Neural cell (in vitro differentiated cells): ENCODE measurements around the gene CLTC. TPM values are rescaled to one million over a fixed set of nuclear protein-coding genes. Genes with fewer than 3 reads are reported as not detected.
"Not testable (repeated sequence)": the region's sequence is repeated elsewhere in the genome, so short reads cannot be mapped to it uniquely, and the experiment has no call there.

Source experiments
- H2AFZ ChIP-seq: fragments of 200-600, 300-800 bp; sonication (generic), shearing (Covaris generic); 2 replicates; pipeline ENCODE4 v1.6.0; 2014; ENCODE audit warnings: low read depth, mild to moderate bottlenecking, antibody characterized with exemption, low read length, moderate library complexity
- H3F3A ChIP-seq: fragments of 200-600 bp; shearing (Covaris generic); 2 replicates; pipeline ENCODE4 v1.6.1; 2016; ENCODE audit warnings: mild to moderate bottlenecking, moderate library complexity, mixed read lengths, antibody characterized with exemption, low read length; ENCODE audit not compliant: insufficient read depth, poor library complexity, severe bottlenecking
- H3K27ac ChIP-seq: fragments of 200-600, 300-800 bp; sonication (generic), shearing (Covaris generic); 2 replicates; pipeline ENCODE4 v1.5.1; 2014; ENCODE audit warnings: mild to moderate bottlenecking, low read length, moderate library complexity
- H3K27me3 ChIP-seq: fragments of 300-800, 200-600 bp; sonication (generic), shearing (Covaris generic); 2 replicates; pipeline ENCODE4 v1.6.0; 2014; ENCODE audit warnings: mild to moderate bottlenecking, low read depth, low read length, moderate library complexity; ENCODE audit not compliant: insufficient read depth
- H3K36me3 ChIP-seq: fragments of 300-800, 200-600 bp; sonication (generic), shearing (Covaris generic); 2 replicates; pipeline ENCODE4 v1.5.1; 2014; ENCODE audit warnings: mild to moderate bottlenecking, antibody characterized with exemption, low read length, moderate library complexity; ENCODE audit not compliant: insufficient read depth
- H3K4me2 ChIP-seq: fragments of 300-800, 200-600 bp; sonication (generic), shearing (Covaris generic); 2 replicates; pipeline ENCODE4 v1.6.0; 2014; ENCODE audit warnings: mild to moderate bottlenecking, low read length
- H3K4me3 ChIP-seq: fragments of 300-800, 200-600 bp; sonication (generic), shearing (Covaris generic); 2 replicates; pipeline ENCODE4 v1.5.1; 2014; ENCODE audit warnings: mild to moderate bottlenecking, low read length, moderate library complexity
- H3K79me2 ChIP-seq: fragments of 200-600 bp; shearing (Covaris generic); replicated peaks from 2 replicates; pipeline ENCODE4 v1.6.0; 2014; ENCODE audit warnings: mild to moderate bottlenecking, low read length, moderate library complexity; ENCODE audit not compliant: insufficient read depth
- H3K9ac ChIP-seq: fragments of 300-800, 200-600 bp; sonication (generic), shearing (Covaris generic); 2 replicates; pipeline ENCODE4 v1.6.1; 2016; ENCODE audit warnings: mild to moderate bottlenecking, low read length, mixed read lengths
- H3K9me2 ChIP-seq: fragments of 200-600 bp; shearing (Covaris generic); 2 replicates; pipeline ENCODE4 v1.6.1; 2016; ENCODE audit warnings: mild to moderate bottlenecking, low read length, mixed read lengths; ENCODE audit not compliant: insufficient read depth
- H3K9me3 ChIP-seq: fragments of 200-600, 300-800 bp; sonication (generic), shearing (Covaris generic); 2 replicates; pipeline ENCODE4 v1.6.1; 2016; ENCODE audit warnings: mild to moderate bottlenecking, mixed run types, low read length, moderate library complexity, mixed read lengths
- H4K20me1 ChIP-seq: fragments of 200-600 bp; shearing (Covaris generic); 2 replicates; pipeline ENCODE4 v1.6.1; 2016; ENCODE audit warnings: mild to moderate bottlenecking, mixed run types; ENCODE audit not compliant: insufficient read depth
- CTCF ChIP-seq: fragments of 450-650 bp; IDR thresholded peaks from 2 replicates; pipeline ENCODE4 v1.5.1; 2014; ENCODE audit warnings: antibody characterized with exemption, mild to moderate bottlenecking, moderate library complexity; ENCODE audit not compliant: poor library complexity, severe bottlenecking
- EP300 ChIP-seq: fragments of 450-650 bp; conservative IDR thresholded peaks from 2 replicates; pipeline ENCODE4 v1.6.1; 2014; ENCODE audit warnings: antibody characterized with exemption, mild to moderate bottlenecking, moderate library complexity; ENCODE audit not compliant: poor library complexity, severe bottlenecking
- EZH2 ChIP-seq: fragments of 200-600, 300-800 bp; shearing (Covaris generic), sonication (generic); IDR thresholded peaks from 2 replicates; pipeline ENCODE4 v1.6.1; 2014; ENCODE audit warnings: antibody characterized with exemption, low read length, borderline replicate concordance, mild to moderate bottlenecking; ENCODE audit not compliant: insufficient read depth, poor library complexity, severe bottlenecking
- MXI1 ChIP-seq: fragments of 450-650 bp; conservative IDR thresholded peaks from 2 replicates; pipeline ENCODE4 v1.6.1; 2014; ENCODE audit warnings: antibody characterized with exemption, mild to moderate bottlenecking; ENCODE audit not compliant: poor library complexity, severe bottlenecking
- POLR2AphosphoS5 ChIP-seq: IDR thresholded peaks from 2 replicates; pipeline ENCODE4 v1.6.1; 2012
- RAD21 ChIP-seq: fragments of 450-650 bp; conservative IDR thresholded peaks from 2 replicates; pipeline ENCODE4 v1.6.1; 2014; ENCODE audit warnings: antibody characterized with exemption, mild to moderate bottlenecking, moderate library complexity
- SMC3 ChIP-seq: fragments of 450-650 bp; conservative IDR thresholded peaks from 2 replicates; pipeline ENCODE4 v1.6.1; 2014; ENCODE audit warnings: antibody characterized with exemption, mild to moderate bottlenecking, moderate library complexity; ENCODE audit not compliant: poor library complexity
- TAF1 ChIP-seq: IDR thresholded peaks from 2 replicates; pipeline ENCODE4 v1.6.1; 2012; ENCODE audit warnings: low read depth
- polyA plus RNA-seq: library from polyadenylated mRNA; depleted of rRNA; stranded (reverse); fragments of >200 nt; gene quantifications from 2 replicates; pipeline ENCODE4 v1.2.3, GENCODE V29; 2014
- TF ChIP-seq, protein P1 (sequence below): IDR thresholded peaks from 2 replicates; pipeline ENCODE4 v1.6.1; 2012; ENCODE audit warnings: borderline replicate concordance

The CLTC gene
- polyA plus RNA-seq, 1 donor from 2014 or later, result 218 TPM

GRCh38 chr17:59650642-59651041 lies 30.9 kb downstream of the CLTC start:
- H3F3A ChIP-seq, result no peaks in the 10 kb centered on the region
- no peaks in the 10 kb centered on the region for H4K20me1 ChIP-seq
- H3K36me3 ChIP-seq, result peaks cover 25% of the 10 kb centered on the region
- H2AFZ ChIP-seq, result no peak overlapping the region
- no peaks in the 10 kb centered on the region for H3K27me3 ChIP-seq
- no peak for TF ChIP-seq EP300
- TF ChIP-seq EZH2, result no peak
- TF ChIP-seq TAF1, result no peak
- TF ChIP-seq SMC3, result no peak
- H3K4me3 ChIP-seq, result no peak overlapping the region
- no peaks in the 10 kb centered on the region for H3K9me2 ChIP-seq
- peaks cover 4% of the 10 kb centered on the region for H3K79me2 ChIP-seq
- H3K9ac ChIP-seq, result no peak overlapping the region
- H3K4me2 ChIP-seq, result no peak overlapping the region
- H3K9me3 ChIP-seq, result no peaks in the 10 kb centered on the region
- H3K27ac ChIP-seq, result no peak overlapping the region

- no peak overlapping the region for H3K27ac ChIP-seq
Measured at GRCh38 chr17:59651346-59651745, 31.7 kb downstream of the CLTC start.

DNA sequence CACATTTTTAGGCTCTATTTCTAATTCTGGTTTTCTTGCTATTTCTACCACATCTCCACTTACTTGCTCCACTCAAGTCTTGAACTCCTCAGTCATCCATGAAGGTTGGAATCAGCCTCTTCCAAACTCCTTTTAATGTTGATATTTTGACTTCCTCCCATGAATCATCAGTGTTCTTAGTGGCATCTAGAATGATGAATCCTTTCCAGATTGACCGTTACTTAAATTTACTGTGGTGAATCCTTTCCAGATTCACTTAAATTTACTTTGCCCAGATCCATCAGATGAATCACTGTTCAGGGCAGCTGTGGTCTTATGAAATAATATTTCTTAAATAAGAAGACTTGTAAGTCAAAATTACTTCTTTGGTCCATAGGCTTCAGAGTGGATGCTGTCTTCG lies 32.4 kb downstream of the CLTC start:
- Histone ChIP-seq H3K79me2 (peaks cover 4% of the 10 kb centered on the region), H3K9me2 (no peaks in the 10 kb centered on the region), H3K9me3 (no peaks in the 10 kb centered on the region), H4K20me1 (no peaks in the 10 kb centered on the region), H3K36me3 (peaks cover 28% of the 10 kb centered on the region), H3K4me2 (no peak overlapping the region), H3K27me3 (no peaks in the 10 kb centered on the region), H3K9ac (no peak overlapping the region), H3K4me3 (no peak overlapping the region), H2AFZ (no peak overlapping the region), H3F3A (no peaks in the 10 kb centered on the region), H3K27ac (no peak overlapping the region)
- TF ChIP-seq, protein P1, sequence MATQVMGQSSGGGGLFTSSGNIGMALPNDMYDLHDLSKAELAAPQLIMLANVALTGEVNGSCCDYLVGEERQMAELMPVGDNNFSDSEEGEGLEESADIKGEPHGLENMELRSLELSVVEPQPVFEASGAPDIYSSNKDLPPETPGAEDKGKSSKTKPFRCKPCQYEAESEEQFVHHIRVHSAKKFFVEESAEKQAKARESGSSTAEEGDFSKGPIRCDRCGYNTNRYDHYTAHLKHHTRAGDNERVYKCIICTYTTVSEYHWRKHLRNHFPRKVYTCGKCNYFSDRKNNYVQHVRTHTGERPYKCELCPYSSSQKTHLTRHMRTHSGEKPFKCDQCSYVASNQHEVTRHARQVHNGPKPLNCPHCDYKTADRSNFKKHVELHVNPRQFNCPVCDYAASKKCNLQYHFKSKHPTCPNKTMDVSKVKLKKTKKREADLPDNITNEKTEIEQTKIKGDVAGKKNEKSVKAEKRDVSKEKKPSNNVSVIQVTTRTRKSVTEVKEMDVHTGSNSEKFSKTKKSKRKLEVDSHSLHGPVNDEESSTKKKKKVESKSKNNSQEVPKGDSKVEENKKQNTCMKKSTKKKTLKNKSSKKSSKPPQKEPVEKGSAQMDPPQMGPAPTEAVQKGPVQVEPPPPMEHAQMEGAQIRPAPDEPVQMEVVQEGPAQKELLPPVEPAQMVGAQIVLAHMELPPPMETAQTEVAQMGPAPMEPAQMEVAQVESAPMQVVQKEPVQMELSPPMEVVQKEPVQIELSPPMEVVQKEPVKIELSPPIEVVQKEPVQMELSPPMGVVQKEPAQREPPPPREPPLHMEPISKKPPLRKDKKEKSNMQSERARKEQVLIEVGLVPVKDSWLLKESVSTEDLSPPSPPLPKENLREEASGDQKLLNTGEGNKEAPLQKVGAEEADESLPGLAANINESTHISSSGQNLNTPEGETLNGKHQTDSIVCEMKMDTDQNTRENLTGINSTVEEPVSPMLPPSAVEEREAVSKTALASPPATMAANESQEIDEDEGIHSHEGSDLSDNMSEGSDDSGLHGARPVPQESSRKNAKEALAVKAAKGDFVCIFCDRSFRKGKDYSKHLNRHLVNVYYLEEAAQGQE, result no peak
- TF ChIP-seq MXI1 (no peak), RAD21 (no peak), CTCF (no peak), EP300 (no peak), TAF1 (no peak), SMC3 (no peak), POLR2AphosphoS5 (no peak), EZH2 (no peak)

More at GRCh38 chr17:59651346-59651745, 31.7 kb downstream of the CLTC start:
- Histone ChIP-seq H3K9me2 (no peaks in the 10 kb centered on the region), H3K36me3 (peaks cover 26% of the 10 kb centered on the region), H3F3A (no peaks in the 10 kb centered on the region), H3K4me3 (no peak overlapping the region), H3K4me2 (no peak overlapping the region), H2AFZ (no peak overlapping the region), H3K9me3 (no peaks in the 10 kb centered on the region), H3K27me3 (no peaks in the 10 kb centered on the region), H3K9ac (no peak overlapping the region), H3K79me2 (peaks cover 4% of the 10 kb centered on the region), H4K20me1 (no peaks in the 10 kb centered on the region)
- TF ChIP-seq EP300 (no peak), POLR2AphosphoS5 (no peak), TAF1 (no peak), SMC3 (no peak), MXI1 (no peak)
- TF ChIP-seq, protein P1, result no peak

DNA sequence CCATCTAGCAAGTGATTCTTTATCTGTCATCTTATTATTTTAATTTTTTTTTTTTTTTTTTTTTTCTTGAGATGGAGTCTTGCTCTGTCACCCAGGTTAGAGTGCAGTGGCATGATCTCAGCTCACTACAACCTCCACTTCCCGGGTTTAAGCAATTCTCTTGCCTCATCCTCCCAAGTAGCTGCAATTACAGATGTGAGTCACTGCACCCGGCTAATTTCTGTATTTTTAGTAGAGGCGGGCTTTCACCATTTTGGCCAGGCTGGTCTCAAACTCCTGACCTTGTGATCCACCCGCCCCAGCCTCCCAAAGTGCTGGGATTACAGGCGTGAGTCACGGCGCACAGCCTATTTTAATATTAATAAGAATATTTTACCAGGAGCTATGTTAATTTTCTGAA lies 36.9 kb downstream of the CLTC start:
- not testable (repeated sequence) for H3K79me2 ChIP-seq, H4K20me1 ChIP-seq, H3K9me3 ChIP-seq, H3K27ac ChIP-seq, H3K9me2 ChIP-seq, H2AFZ ChIP-seq, H3K4me2 ChIP-seq, H3K9ac ChIP-seq, H3F3A ChIP-seq, H3K4me3 ChIP-seq, H3K27me3 ChIP-seq
- H3K36me3 ChIP-seq, result peaks cover 24% of the 10 kb centered on the region
